SK-N-MC (cell line): ENCODE results near the gene FOXP1.

Source experiments
- DNase-seq: peaks from one replicate; pipeline ENCODE4 v3.0.0-alpha.2; 2011; ENCODE audit warnings: low read depth, low spot score
- H3K27ac ChIP-seq: fragments of 200-600 bp; sonication (generic); 2 replicates; pipeline ENCODE4 v1.5.1; 2016; ENCODE audit warnings: mixed run types
- H3K36me3 ChIP-seq: fragments of 200-600 bp; sonication (generic); 2 replicates; pipeline ENCODE4 v1.6.1; 2017; ENCODE audit warnings: antibody characterized with exemption, low read length, mixed read lengths; ENCODE audit not compliant: insufficient read depth
- H3K4me3 ChIP-seq: fragments of 200-600 bp; sonication (generic); 2 replicates; pipeline ENCODE4 v1.5.1; 2016
- H3K9ac ChIP-seq: fragments of 200-600 bp; sonication (generic); 2 replicates; pipeline ENCODE4 v1.8.0; 2017; ENCODE audit warnings: mixed run types, mixed read lengths; ENCODE audit not compliant: insufficient read length
- H3K9me3 ChIP-seq: fragments of 200-600 bp; sonication (generic); 2 replicates; pipeline ENCODE4 v1.6.1; 2017; ENCODE audit warnings: low read depth, mild to moderate bottlenecking, antibody characterized with exemption, low read length, moderate library complexity, mixed read lengths
- EZH2 ChIP-seq: fragments of 200-600 bp; sonication (generic); IDR thresholded peaks from one replicate; pipeline ENCODE4 v1.6.1; 2017; ENCODE audit warnings: antibody characterized with exemption
- FOXP2 ChIP-seq: optimal IDR thresholded peaks from 2 replicates; pipeline ENCODE3; 2011; ENCODE audit warnings: mild to moderate bottlenecking, moderate library complexity; ENCODE audit not compliant: insufficient read depth; ENCODE audit errors: extremely low read length, control extremely low read depth
- POLR2AphosphoS5 ChIP-seq: IDR thresholded peaks from 2 replicates; pipeline ENCODE4 v1.6.1; 2012; ENCODE audit warnings: mild to moderate bottlenecking, low read depth, low read length, borderline replicate concordance

FOXP1 gene

DNA sequence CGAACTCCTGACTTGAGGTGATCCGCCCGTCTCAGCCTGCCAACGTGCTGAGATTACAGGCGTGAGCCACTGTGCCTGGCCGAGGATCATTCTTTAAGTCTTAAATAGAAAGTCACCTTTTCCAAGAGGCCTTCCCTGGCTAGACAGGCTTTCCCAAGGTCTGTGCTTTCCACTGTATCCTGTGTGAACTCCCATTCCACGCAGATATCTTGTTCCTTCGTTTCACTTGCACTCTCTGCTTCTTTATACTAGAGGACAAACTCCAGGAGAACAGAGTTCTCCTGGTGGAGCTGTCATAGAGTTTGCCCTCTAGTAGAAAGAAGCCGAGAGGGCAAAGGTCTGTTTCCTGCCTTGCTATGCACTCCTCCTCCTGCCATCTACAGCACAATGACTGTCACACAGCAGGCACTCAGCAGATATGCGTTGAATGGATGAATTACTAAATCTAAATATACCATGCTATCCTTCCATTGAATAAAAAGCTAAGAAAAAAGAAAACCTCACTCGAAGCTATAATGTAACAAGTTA is 211.2 kb downstream of the FOXP1 start:
- no peak overlapping the region for H3K27ac ChIP-seq
- DNase-seq: no peak
- no peak overlapping the region for H3K9ac ChIP-seq
- no peaks in the 10 kb centered on the region for H3K36me3 ChIP-seq
- TF ChIP-seq FOXP2 (no peak), EZH2 (no peak), POLR2AphosphoS5 (no peak)
- H3K4me3 ChIP-seq: no peak overlapping the region
- no peaks in the 10 kb centered on the region for H3K9me3 ChIP-seq

GRCh38 chr3:71371282-71371681 is 212.2 kb downstream of the FOXP1 start:
- H3K27ac ChIP-seq: no peak overlapping the region
- no peaks in the 10 kb centered on the region for H3K9me3 ChIP-seq
- H3K4me3 ChIP-seq: no peak overlapping the region
- H3K36me3 ChIP-seq: no peaks in the 10 kb centered on the region
- no peak for DNase-seq
- no peak overlapping the region for H3K9ac ChIP-seq
- TF ChIP-seq POLR2AphosphoS5 (no peak), EZH2 (no peak), FOXP2 (no peak)

DNA sequence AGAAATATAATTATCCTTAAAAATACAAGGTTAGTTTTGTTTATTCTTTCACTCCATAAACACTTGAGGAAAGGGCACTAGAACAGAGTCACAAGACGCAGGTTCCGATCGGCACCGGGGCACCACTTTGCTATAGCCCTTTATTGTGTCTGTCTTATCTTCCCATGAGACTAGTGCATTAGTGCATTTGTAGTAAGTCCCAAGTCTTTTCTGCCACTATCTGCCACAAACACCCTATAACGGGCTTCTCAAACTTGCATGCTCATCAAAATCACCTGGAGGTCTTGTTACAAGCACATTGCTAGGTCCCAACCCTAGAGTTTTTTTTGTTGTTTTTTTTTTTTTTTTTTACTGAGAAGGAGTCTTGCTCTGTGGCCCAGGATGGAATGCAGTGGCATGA is 213.1 kb downstream of the FOXP1 start:
- Histone ChIP-seq H3K4me3 (no peak overlapping the region), H3K9ac (no peak overlapping the region), H3K9me3 (no peaks in the 10 kb centered on the region), H3K27ac (no peak overlapping the region), H3K36me3 (no peaks in the 10 kb centered on the region)
- DNase-seq: no peak
- TF ChIP-seq POLR2AphosphoS5: no peak
- no peak for TF ChIP-seq FOXP2
- TF ChIP-seq EZH2: no peak

DNA sequence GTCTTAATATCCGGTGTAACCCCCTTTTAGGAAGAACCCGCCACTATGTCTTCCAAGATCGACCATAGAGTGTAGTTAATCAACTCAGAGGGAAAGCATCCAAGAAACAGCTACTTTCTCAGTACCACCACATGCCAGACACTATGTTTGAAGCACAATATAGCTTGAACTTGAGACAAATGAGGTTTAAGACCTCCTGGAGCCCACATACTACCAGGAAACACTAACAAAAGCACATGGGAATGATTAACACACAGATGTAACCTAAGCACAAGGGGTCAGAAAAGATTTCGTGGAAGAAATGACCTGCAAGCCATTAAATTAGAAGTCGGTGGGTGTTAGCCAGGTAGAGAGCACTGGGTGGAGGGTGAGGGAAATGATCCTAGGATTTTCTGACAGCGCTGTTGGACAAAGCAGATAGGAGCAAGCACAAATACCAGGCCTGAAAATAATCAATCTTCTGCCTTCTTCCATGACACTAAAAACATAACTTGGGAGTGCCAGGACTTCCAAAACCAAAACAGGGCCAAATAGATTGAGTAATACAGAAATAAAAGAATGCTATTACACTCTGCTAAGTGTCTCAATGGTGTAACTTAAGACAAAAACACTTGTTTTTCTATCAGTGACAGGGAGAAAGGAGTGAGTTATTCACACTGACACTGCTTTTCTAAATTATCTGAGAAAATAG is 213.7 kb downstream of the FOXP1 start:
- Histone ChIP-seq H3K27ac (no peak overlapping the region), H3K36me3 (no peaks in the 10 kb centered on the region), H3K4me3 (no peak overlapping the region), H3K9me3 (no peaks in the 10 kb centered on the region), H3K9ac (no peak overlapping the region)
- DNase-seq: no peak
- TF ChIP-seq POLR2AphosphoS5: no peak
- no peak for TF ChIP-seq FOXP2
- no peak for TF ChIP-seq EZH2

DNA sequence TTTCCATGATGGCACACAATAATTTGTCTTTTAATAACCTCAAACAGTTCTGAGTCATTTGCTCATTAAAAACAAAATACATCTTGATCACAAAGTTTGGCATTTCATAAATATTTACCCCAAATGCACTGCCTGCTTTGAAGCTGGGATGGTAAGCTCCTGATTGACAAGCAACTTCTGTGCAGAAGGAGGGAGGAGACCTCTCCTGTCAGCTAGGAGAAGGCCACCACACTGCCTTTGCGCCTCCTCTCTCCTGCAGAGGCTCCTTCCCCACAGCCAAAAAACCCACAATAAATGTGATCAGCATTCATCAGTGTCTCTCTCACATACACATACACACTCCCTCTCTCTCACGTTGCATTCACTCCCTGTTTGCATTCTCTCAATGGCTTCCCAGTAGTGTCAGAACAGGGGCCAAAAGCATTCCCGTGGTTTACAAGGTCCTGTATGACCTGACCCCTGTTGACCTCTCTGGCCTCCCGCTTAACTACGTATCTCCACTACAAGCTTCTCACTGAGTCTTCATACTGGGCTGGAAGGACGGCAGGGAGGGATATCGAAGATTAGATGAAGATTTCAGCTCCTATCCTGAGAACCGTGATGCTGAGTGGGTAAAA is 216.4 kb downstream of the FOXP1 start:
- DNase-seq: no peak
- H3K9me3 ChIP-seq: no peaks in the 10 kb centered on the region
- no peaks in the 10 kb centered on the region for H3K36me3 ChIP-seq
- TF ChIP-seq FOXP2 (no peak), EZH2 (no peak), POLR2AphosphoS5 (no peak)
- H3K9ac ChIP-seq: no peak overlapping the region
- H3K4me3 ChIP-seq: no peak overlapping the region
- H3K27ac ChIP-seq: no peak overlapping the region

DNA sequence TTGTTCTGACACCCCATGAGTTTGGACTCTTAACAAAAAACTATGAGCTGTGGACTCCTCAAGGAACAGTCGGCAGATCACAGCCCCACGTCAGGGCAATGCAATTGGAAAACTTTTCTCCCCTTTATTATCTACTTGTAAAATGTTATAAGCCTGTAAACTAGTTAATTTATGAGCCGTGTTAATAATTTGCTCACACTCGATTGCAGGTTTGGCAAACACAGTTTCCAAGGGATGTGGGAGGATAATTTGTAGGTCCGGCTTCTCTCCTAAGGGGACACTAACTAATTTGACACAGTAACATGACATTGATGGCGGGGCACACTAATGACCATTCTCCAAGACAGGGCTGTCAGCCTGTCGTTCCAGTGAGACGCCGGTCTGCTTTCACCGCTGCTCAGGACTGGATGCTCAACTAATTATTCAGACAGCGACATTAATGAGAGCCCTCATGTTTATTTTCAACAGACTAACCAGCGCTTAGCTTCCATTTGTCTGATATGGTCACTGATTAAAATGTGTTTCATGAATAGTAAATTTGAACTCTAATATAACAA is 222.1 kb downstream of the FOXP1 start:
- Histone ChIP-seq H3K27ac (no peak overlapping the region), H3K9me3 (no peaks in the 10 kb centered on the region), H3K9ac (no peak overlapping the region), H3K4me3 (no peak overlapping the region), H3K36me3 (no peaks in the 10 kb centered on the region)
- DNase-seq: no peak
- TF ChIP-seq FOXP2 (no peak), EZH2 (no peak), POLR2AphosphoS5 (no peak)

- Histone ChIP-seq H3K9ac (no peak overlapping the region), H3K9me3 (no peaks in the 10 kb centered on the region), H3K36me3 (no peaks in the 10 kb centered on the region; the same call in 1 of the 2 replicates), H3K27ac (no peak overlapping the region), H3K4me3 (no peak overlapping the region)
- DNase-seq: no peak
- TF ChIP-seq POLR2AphosphoS5 (no peak), FOXP2 (no peak), EZH2 (no peak)
These were observed 222.8 kb downstream of the FOXP1 start for GRCh38 chr3:71360764-71361163.

GRCh38 chr3:71360180-71360579 is 223.3 kb downstream of the FOXP1 start:
- Histone ChIP-seq H3K36me3 (no peaks in the 10 kb centered on the region; the same call in 1 of the 2 replicates), H3K4me3 (no peak overlapping the region), H3K27ac (no peak overlapping the region), H3K9ac (no peak overlapping the region), H3K9me3 (no peaks in the 10 kb centered on the region)
- DNase-seq: no peak
- TF ChIP-seq POLR2AphosphoS5 (no peak), EZH2 (no peak), FOXP2 (no peak)
